DMS153 treated with DMSO at 0.1 percent for 48 hours (cell line): ENCODE measurements around the gene RFC4.
A peak's percentile ranks its signal among the peaks of the same experiment; 100 is the strongest.
"Not testable (repeated sequence)": the region's sequence is repeated elsewhere in the genome, so short reads cannot be mapped to it uniquely, and the experiment has no call there.

Experiments
- DNase-seq: peaks from one replicate; lab custom pipeline; 2025; ENCODE audit not compliant: unreplicated experiment; lab: John Stamatoyannopoulos, UW

RFC4 gene

GRCh38 chr3:186806089-186807055 lies at the start of gene RFC4:
Gene RFC4 (minus strand): TSS chr3:186806482. CDS start chr3:186804713, 1,769 bp downstream.
- DNase-seq: peak; percentile 60

GRCh38 chr3:186854954-186855353 lies 48.7 kb upstream of the RFC4 start:
- DNase-seq: no peak

DNA sequence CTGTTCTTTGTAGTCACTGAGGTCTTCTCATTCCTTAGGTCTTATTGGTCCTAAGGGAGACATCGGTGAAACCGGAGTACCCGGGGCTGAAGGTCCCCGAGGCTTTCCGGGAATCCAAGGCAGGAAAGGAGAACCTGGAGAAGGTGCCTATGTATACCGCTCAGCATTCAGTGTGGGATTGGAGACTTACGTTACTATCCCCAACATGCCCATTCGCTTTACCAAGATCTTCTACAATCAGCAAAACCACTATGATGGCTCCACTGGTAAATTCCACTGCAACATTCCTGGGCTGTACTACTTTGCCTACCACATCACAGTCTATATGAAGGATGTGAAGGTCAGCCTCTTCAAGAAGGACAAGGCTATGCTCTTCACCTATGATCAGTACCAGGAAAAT lies 47.9 kb upstream of the RFC4 start:
- DNase-seq: no peak

DNA sequence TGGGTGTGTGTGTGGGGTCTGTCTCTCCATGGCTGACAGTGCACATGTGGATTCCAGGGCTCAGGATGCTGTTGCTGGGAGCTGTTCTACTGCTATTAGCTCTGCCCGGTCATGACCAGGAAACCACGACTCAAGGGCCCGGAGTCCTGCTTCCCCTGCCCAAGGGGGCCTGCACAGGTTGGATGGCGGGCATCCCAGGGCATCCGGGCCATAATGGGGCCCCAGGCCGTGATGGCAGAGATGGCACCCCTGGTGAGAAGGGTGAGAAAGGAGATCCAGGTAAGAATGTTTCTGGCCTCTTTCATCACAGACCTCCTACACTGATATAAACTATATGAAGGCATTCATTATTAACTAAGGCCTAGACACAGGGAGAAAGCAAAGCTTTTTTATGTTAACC lies 46.7 kb upstream of the RFC4 start:
- no peak for DNase-seq

GRCh38 chr3:186851835-186852234 lies 45.6 kb upstream of the RFC4 start:
- not testable (repeated sequence) for DNase-seq

DNA sequence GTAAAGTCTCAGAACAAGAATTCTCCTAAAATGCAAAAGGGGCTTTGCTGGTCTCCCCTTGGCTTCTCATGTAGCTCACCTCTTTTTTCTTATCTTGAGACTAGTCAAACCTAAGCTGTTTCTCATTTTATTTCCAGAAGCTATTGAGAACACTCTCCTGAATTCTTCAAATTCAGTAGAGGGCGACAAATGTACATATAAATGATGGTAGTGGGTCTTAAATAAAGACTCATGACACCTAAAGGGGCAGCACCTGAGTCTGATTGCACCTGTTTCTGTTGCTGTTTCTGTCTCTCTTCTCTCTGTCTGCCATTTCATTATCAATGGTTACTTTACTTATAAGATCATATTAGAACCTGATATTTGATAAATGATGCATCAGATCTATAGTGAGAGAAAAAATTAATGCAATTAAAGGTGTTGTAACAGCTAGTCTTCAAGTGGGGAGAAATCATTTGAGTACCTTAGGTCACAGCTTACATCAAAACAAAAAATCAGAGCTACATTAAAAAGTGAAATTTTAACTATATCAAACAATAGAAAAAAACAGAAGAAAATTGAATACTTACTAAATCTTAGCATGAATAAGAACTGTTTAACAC lies 43.2 kb upstream of the RFC4 start:
- peak; percentile 23 for DNase-seq

GRCh38 chr3:186847437-186847836 lies 41.2 kb upstream of the RFC4 start:
- no peak for DNase-seq

- no peak for DNase-seq
Measured at GRCh38 chr3:186845756-186846155, 39.5 kb upstream of the RFC4 start.

- DNase-seq: no peak
Measured at GRCh38 chr3:186844908-186845307, 38.6 kb upstream of the RFC4 start.

GRCh38 chr3:186843039-186843432 lies 36.8 kb upstream of the RFC4 start:
- no peak for DNase-seq

DNA sequence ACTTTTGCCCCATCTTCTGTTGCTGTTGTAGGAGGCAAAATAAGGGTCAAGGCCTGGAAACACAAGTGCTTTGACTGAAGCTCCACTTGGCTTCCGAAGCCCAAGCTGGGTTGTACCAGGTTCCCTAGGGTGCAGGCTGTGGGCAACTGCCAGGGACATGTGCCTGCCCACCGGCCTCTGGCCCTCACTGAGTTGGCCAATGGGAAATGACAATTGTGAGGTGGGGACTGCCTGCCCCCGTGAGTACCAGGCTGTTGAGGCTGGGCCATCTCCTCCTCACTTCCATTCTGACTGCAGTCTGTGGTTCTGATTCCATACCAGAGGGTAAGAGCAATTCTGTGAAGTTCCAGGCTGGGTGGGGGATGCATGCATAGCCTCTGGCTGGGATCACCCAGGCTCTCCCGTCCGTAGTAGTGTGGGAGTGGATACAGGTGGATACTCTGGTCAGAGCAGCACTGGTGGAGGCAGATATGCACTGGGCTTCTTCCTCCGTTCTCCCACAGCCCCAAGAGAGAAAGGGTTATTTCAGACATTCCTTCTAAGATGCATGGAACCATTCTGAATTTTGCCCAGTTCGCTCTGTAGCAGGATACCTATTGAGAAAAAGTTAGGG lies 36.2 kb upstream of the RFC4 start, which contains the start of gene ADIPOQ:
Gene ADIPOQ, plus strand, starts transcription at position 285 of the 613 bp plus-strand sequence. CDS start 10,349 bp downstream, outside the sequence.
- DNase-seq: no peak

- DNase-seq: no peak
Measured at GRCh38 chr3:186841620-186842019, 35.3 kb upstream of the RFC4 start.

DNA sequence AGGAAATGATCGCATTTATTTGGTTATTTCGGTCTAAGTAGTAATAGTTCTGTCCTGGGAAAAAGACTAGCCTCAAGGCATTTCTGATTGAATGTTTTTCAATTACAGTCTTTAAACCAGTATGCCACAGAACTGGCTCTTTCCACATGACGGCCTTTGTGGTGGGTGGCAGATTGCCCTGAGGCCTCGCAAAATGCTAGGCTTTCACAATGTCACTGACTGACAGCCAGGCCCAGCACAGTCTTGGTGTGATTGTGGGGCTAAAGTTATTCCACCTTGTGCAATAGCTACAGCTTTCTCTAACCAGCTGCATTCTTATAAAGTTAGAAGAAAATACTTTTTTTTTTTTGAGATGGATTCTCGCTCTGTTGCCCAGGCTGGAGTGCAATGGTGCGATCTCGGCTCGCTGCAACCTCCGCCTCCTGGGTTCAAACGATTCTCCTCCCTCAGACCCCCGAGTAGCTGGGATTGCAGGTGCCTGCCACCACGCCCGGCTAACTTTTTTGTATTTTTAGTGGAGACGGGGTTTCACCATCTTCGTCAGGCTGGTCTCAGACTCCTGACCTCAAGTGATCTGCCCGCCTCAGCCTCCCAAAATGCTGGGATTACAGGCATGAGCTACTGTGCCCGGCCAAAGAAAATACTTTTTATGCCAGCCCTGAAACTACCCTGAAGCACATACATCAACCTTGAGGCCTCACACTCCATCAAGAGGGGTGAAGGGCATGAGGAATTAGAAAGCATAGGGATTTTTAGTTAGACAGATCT lies 33.8 kb upstream of the RFC4 start:
- DNase-seq: no peak

DNA sequence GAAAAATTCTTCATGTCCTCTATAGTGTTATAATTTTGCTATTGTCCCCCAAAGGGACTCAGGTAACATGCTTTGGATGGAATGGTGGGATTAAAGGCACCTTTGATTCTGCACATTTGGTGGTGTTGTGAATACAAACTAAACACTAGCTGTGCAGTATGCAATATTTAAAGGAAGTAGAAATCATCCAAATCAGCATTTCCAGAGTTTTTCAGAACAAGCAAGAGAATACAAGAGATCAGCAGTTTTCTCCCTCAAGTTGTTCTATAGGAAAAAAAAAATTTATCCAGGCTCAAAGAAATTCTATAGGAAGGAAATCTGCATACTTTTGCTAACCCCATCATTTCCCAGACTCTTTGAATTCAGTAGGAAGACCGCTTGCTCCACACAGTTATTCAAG lies 26.0 kb upstream of the RFC4 start:
- DNase-seq: no peak

DNA sequence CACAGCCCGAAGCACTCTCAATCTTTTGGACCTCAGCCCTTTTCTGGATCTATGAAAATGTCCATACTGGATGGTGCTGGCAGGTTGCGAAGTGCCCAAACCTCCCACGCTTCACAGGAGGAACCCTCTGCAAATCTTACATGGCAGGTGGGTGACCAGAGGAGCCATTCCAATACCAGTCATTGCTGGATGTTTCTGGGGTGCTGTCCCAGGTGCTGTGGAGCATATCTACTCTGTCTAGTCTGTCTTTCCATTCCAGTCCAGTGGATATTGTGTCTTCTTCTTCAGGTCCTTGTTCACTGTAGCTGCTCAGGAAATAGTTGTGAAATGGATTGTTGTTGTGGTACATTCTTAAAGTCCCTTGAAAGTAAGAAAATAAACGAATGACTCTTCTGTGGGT lies 25.5 kb upstream of the RFC4 start:
- DNase-seq: no peak

DNA sequence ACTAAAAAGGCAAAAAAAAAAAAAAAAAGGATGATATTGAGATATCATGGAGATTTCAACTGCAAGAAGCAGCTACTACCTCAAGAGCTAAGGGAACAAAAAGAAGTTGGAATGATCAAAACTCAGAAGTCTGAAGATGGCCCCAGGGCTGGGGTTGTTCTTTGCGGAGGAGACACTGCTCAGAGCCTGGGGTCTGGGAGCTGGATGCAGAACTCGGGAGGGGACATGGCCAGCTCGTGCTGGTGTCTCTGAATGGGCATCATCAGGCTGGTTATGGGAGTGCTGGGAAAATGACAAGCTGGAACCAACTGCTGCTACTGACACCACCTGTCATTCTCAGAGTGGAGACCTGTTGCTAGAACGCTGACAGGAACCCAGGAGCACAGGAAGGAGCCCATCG lies 22.1 kb upstream of the RFC4 start:
- DNase-seq: no peak

DNA sequence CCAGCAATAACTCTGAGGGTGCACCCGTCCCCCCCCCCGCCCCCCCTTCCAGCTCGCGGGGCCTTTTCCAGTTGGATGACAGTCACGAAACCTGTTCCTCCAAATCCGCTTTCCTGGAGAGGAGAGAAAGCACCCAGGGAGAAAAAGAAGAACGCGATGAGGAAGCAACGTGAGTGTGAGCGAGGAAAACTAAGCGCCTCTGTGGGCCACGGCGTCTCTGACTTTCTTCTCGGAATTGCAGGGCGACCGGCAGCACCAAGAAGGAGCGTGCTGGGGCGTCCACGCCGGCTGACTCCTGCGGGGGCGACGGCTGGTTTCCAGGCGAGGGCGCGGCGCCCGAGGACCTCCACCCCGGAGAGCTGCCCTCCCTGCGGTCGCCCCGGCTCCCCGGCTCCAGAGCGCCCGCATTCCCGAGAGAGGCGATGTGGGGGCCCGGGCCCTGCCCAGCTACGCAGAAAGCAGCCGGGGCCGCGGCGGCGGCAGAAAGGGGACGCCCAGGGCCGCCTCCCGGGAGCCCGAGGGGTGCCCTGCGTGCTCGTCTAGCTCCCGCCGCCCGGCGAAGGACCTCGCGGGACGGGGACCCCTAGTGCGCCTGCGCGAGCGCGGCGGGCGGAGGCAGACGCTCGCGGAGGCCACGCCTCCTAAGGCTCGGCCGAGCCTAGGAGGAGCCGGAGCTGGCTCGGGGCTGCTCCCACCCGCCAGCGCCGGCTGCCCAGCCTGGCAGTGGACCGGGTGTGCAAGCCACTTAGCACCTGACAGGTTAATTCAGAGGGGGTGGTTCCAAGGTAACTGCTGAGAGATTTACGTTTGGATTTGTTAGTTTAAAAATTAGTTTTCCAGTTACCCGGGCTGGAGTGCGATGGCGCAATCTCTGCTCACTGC lies 20.9 kb upstream of the RFC4 start:
- peak; percentile 73 for DNase-seq

- DNase-seq: no peak
Measured at GRCh38 chr3:186826410-186826975, 20.2 kb upstream of the RFC4 start.

GRCh38 chr3:186825872-186826409 lies 19.7 kb upstream of the RFC4 start:
- no peak for DNase-seq
